Activated naive CD4-positive, alpha-beta T cell treated with anti-CD3 and anti-CD28 coated beads, Interleukin-2, amount 10 ng/mL, durations not matched to agents 7 days and 5 days (primary cell): ENCODE results near the gene PRKG1.
"Not testable (repeated sequence)": the region's sequence is repeated elsewhere in the genome, so short reads cannot be mapped to it uniquely, and the experiment has no call there.

Source experiments
- CTCF ChIA-PET: fragments of 350-600 bp; sonication (Branson Sonifier 250); formaldehyde crosslinking; loops from one replicate; lab custom pipeline; 2021; ENCODE audit warnings: antibody characterized with exemption; lab: Charles Lee
- DNase-seq: peaks from one replicate; pipeline ENCODE4 v3.0.0-alpha.2; 2020
- H3K27ac Mint-ChIP-seq: one replicate; pipeline ENCODE4 v1.8.0; 2021; ENCODE audit warnings: mild to moderate bottlenecking, moderate library complexity, mixed read lengths
- H3K27me3 Mint-ChIP-seq: one replicate; pipeline ENCODE4 v1.8.0; 2021; ENCODE audit warnings: mild to moderate bottlenecking, mixed read lengths
- H3K36me3 Mint-ChIP-seq: one replicate; pipeline ENCODE4 v1.8.0; 2021; ENCODE audit warnings: mixed read lengths
- H3K4me1 Mint-ChIP-seq: one replicate; pipeline ENCODE4 v1.8.0; 2021; ENCODE audit warnings: mixed read lengths
- H3K4me3 Mint-ChIP-seq: one replicate; pipeline ENCODE4 v1.8.0; 2021; ENCODE audit warnings: mild to moderate bottlenecking, moderate library complexity, mixed read lengths
- H3K9me3 Mint-ChIP-seq: one replicate; pipeline ENCODE4 v1.8.0; 2021; ENCODE audit warnings: mixed read lengths

The PRKG1 gene

DNA sequence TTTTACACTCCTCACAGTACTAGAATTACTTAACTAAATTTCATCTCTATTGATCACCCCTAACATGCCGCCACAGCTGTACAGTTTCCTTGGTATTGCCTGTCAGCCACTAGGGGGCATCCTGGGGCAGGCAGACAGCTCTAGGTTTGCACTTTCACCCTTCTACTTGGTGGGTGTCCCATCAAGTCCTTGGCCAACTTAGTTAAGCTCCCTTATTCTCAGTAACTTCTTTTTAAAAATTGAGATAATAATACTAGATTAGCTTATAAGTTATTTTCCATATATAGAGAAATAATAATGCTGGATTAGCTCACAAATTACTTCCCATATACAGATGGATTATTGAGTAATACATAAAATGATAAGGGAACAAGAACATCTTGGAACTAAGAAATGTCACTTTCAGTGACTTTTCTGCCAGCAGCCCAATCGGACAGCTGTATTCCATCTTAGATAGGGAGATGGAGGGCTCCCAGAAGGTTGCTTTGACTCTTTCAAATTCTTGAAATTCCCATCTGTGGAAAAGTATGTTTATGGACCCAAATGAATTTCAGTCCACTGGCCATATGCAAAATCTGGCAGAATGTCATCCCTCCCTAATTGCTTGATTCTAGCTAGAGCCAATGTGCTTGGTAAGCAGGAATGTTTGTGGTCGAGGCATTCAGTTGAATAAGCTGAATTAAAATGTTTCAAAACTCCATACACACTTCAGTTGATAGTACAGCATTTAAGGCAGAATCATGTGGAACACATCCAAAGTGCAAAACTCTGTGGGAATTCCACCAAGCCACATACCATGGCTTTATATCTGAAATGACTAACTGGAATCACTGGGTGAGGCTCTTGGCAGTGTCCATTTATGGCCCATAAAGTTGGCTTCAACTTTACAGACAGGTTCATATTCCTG lies 315.4 kb downstream of the PRKG1 start:
- peak; percentile 61 for DNase-seq

DNA sequence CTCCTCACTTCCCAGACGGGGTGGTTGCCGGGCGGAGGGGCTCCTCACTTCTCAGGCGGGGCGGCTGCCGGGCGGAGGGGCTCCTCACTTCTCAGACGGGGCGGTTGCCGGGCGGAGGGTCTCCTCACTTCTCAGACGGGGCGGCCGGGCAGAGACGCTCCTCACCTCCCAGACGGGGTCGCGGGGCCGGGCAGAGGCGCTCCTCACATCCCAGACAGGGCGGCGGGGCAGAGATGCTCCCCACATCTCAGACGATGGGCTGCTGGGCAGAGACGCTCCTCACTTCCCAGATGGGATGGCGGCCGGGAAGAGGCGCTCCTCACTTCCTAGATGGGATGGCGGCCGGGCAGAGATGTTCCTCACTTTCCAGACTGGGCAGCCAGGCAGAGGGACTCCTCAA lies 318.7 kb downstream of the PRKG1 start:
- DNase-seq, H3K36me3 Mint-ChIP-seq, H3K9me3 Mint-ChIP-seq, H3K27me3 Mint-ChIP-seq, H3K27ac Mint-ChIP-seq, H3K4me3 Mint-ChIP-seq, H3K4me1 Mint-ChIP-seq, CTCF ChIA-PET: not testable (repeated sequence)

More for the DNA sequence above, 315.4 kb downstream of the PRKG1 start:
- Mint-ChIP-seq H3K27ac (no peak overlapping the region), H3K4me3 (no peak overlapping the region), H3K9me3 (no peaks in the 10 kb centered on the region), H3K36me3 (no peaks in the 10 kb centered on the region), H3K27me3 (no peaks in the 10 kb centered on the region), H3K4me1 (no peaks in the 10 kb centered on the region)
- CTCF ChIA-PET = interaction anchor here (0.7 to 3.1 kb wide), 14 partner anchors 10 to 829 kb away, joined by 3 to 34 read pairs (median 4); no protein-coding TSS in a partner anchor

DNA sequence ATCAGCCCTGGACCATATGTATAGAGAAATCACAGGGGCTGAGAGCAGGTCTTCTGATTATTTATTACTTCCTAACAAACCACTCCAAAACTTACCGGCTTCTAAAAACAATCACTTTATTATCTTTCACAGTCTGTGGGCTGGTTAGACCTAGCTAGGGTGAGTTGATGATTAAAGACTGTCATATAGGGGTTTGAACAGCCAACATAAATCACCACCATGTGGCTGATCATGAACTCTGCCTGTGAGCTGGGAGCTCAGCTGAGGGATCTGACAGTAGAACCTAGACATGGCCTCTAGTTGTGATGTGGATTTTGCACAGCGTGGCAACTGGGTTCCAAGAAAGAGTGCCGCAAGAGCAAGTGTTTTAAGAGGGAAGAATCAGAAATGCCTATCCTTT lies 319.8 kb downstream of the PRKG1 start:
- Mint-ChIP-seq H3K27ac (no peak overlapping the region), H3K9me3 (no peaks in the 10 kb centered on the region), H3K4me1 (no peaks in the 10 kb centered on the region), H3K4me3 (no peak overlapping the region), H3K36me3 (no peaks in the 10 kb centered on the region), H3K27me3 (no peaks in the 10 kb centered on the region)
- CTCF ChIA-PET = no interaction called here
- no peak for DNase-seq

DNA sequence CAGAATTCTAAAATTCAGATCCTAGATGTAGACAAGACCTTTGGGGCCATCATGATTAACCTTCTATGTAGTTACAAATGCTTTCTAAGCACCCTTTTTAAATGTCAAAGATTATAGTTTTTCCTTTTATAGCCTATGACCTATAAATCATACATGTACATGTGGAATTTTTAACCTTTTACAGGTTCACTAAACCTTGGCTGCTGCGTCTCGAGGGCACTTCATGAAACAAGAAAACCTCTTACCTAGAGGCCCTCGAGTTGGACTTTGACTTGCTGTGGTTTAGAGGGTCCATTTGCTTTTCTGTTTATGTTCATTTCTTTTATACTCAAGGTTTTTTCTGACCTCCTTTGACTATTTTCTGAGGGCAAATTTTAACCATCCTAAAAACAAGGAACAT lies 323.0 kb downstream of the PRKG1 start:
- H3K27me3 Mint-ChIP-seq = no peaks in the 10 kb centered on the region
- CTCF ChIA-PET = no interaction called here
- no peak overlapping the region for H3K27ac Mint-ChIP-seq
- no peak overlapping the region for H3K4me3 Mint-ChIP-seq
- DNase-seq = no peak
- H3K4me1 Mint-ChIP-seq = no peaks in the 10 kb centered on the region
- H3K9me3 Mint-ChIP-seq = no peaks in the 10 kb centered on the region
- no peaks in the 10 kb centered on the region for H3K36me3 Mint-ChIP-seq

DNA sequence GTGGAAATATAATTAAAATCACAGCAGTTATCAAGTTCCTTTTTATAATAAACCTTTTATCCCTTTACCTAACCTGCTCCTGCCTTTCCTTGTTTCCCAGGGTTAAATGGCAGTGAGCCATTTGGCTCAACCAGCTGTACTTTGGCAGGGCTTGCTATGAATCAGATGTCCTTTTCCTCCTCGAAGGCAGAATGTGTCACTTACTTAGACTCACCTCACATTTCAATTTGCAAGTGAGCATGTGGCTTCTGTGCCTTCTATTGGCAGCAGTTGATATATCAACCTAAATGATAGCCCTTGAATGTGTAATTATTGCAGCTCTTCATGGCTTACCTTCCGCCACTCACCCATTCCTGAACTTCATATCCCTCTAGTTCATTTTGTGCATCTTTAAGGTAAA lies 323.4 kb downstream of the PRKG1 start:
- H3K27me3 Mint-ChIP-seq = no peaks in the 10 kb centered on the region
- no peaks in the 10 kb centered on the region for H3K9me3 Mint-ChIP-seq
- CTCF ChIA-PET = no interaction called here
- H3K27ac Mint-ChIP-seq = no peak overlapping the region
- H3K4me1 Mint-ChIP-seq = no peaks in the 10 kb centered on the region
- no peaks in the 10 kb centered on the region for H3K36me3 Mint-ChIP-seq
- H3K4me3 Mint-ChIP-seq = no peak overlapping the region
- DNase-seq = no peak

DNA sequence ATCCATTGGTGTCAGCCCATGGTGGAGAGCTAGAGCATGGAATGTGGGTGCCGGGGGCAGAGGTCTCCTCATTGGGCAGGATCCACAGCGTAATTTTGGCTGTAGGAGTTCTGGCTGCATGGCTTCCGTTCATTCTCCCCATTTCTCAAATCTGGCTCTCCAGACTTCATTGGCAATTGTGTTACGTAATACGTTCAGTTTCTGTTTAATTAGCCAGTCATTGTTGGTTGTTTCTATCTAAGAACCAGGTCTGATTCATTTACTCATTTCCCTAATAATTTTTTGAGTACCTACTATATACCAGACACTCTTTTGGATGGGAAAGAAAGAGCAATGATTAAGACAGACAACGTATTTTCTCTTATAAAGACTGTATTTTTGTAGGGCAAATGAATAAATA lies 325.6 kb downstream of the PRKG1 start:
- no peak for DNase-seq
- H3K4me1 Mint-ChIP-seq = no peaks in the 10 kb centered on the region

DNA sequence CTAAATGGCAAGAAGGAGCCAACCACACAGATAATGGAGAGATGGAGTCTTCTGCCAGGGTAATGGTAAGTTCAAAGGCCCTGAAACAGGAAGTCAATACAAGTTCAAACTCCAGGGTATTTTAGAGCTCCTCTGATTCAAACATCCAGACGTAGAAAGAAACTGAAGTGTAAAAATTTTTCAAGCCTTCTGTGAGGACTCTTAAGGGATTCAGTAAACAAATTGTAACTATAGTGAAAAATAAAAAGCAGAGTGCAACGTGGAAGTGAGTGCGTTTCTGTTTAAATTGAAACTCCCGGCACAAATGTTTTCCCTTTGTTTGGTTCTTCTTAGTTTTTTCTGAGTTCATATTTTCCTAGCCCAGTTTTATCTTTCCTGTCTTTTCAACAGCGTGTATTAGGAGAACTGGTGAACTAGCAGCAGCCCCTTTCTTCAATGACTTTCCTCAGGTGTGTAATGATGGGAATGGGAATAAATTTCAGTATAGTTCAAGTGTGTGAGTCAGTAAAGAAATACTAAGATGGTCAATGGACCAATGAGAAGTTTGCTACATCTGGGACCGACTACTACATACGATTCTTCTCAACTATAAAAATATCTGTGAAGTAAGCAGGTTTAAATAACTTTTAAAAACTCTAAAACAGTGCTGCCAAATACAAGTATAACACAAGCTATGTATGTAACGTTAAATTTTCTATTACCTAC lies 326.3 kb downstream of the PRKG1 start:
- H3K27me3 Mint-ChIP-seq = no peaks in the 10 kb centered on the region
- CTCF ChIA-PET = no interaction called here
- no peak for DNase-seq
- H3K9me3 Mint-ChIP-seq = no peaks in the 10 kb centered on the region
- no peak overlapping the region for H3K4me3 Mint-ChIP-seq
- no peaks in the 10 kb centered on the region for H3K36me3 Mint-ChIP-seq
- no peak overlapping the region for H3K27ac Mint-ChIP-seq
- H3K4me1 Mint-ChIP-seq = no peaks in the 10 kb centered on the region

More for the DNA sequence above, 325.6 kb downstream of the PRKG1 start:
- H3K27me3 Mint-ChIP-seq = no peaks in the 10 kb centered on the region
- CTCF ChIA-PET = no interaction called here
- no peak overlapping the region for H3K4me3 Mint-ChIP-seq
- no peaks in the 10 kb centered on the region for H3K9me3 Mint-ChIP-seq
- no peaks in the 10 kb centered on the region for H3K36me3 Mint-ChIP-seq
- H3K27ac Mint-ChIP-seq = no peak overlapping the region

DNA sequence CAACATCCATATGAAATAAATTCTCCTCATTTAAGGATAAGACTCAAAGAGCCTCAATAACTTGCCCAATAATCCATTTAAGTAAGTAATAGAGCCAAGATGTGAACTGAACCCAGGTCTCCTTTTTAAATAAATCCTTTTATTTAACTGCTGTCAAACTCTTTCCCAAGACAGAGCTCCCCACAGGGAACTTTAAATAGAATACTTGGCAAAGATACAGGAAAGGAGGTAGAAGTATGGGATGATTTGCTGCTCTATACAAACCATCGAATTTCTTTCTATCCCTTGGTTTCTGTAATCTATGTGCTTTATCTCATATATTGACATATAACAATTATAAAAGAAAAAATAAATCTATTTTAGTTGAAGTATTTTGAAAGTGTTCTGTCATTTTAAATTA lies 329.2 kb downstream of the PRKG1 start:
- H3K27me3 Mint-ChIP-seq = no peaks in the 10 kb centered on the region
- H3K4me3 Mint-ChIP-seq = no peak overlapping the region
- no peak for DNase-seq
- H3K9me3 Mint-ChIP-seq = no peaks in the 10 kb centered on the region
- CTCF ChIA-PET = interaction anchor here (0.9 to 1.3 kb wide), 2 partner anchors 14 to 17 kb away, joined by 3 to 4 read pairs; no protein-coding TSS in a partner anchor
- H3K4me1 Mint-ChIP-seq = no peaks in the 10 kb centered on the region
- no peaks in the 10 kb centered on the region for H3K36me3 Mint-ChIP-seq
- no peak overlapping the region for H3K27ac Mint-ChIP-seq

DNA sequence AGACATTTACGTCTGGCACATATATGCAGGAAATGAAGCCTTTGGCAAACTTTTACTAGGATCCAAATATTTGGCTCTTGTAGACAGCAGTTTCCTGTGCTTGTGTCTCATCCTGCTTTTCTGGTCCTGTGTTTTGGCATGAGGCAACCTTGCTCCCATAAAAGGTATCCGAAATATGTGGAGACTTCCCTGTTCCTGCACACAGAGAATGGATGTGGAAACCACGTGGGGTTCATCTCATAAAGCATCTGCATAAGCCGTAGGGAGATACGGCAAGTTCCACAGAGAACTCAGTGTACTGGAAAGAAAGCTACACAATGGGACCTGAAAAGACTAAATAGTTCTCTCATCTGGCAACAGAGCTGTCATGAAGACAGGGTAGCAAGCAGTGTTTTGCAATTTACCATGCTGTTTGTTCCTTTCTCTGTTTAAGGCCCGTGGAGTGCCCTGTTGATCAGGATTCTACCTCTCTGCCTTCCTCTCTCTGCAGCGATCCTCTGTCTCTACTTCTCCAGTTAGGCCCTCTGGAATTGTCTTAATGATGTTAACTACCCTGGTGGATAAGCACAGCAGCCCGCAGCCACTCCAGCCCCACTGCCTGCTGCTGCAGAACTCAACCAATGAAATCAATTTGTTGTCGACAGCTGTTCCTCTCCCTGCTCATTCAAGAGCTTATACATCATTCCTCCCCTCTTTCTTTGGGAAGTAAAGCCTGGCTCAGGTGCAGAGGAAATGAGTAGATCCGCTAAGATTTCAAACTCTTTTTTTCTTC lies 331.5 kb downstream of the PRKG1 start:
- Mint-ChIP-seq H3K27ac (no peak overlapping the region), H3K27me3 (no peaks in the 10 kb centered on the region), H3K9me3 (no peaks in the 10 kb centered on the region), H3K4me3 (no peak overlapping the region), H3K36me3 (no peaks in the 10 kb centered on the region), H3K4me1 (no peaks in the 10 kb centered on the region)
- CTCF ChIA-PET = no interaction called here
- DNase-seq = no peak

DNA sequence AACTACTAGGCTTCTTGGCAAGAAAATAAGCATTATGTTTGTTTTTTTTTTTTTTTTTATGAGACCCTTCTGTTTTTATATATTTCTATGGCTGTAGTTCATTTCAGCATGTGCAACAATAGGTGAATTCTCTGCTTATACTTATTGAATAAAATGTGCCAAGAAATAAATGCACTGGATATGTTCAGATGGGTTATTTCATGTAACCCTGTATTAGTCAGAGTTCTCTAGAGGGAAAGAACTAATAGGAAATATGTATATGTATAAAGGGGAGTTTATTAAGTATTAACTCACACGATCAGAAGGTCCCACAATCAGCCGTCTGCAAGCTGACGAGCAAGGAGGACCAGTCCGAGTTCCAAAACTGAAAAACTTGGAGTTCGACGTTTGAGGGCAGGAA lies 332.3 kb downstream of the PRKG1 start:
- CTCF ChIA-PET = no interaction called here
- no peak for DNase-seq
- Mint-ChIP-seq H3K27ac (no peak overlapping the region), H3K27me3 (no peaks in the 10 kb centered on the region), H3K4me1 (no peaks in the 10 kb centered on the region), H3K4me3 (no peak overlapping the region), H3K9me3 (no peaks in the 10 kb centered on the region), H3K36me3 (no peaks in the 10 kb centered on the region)

DNA sequence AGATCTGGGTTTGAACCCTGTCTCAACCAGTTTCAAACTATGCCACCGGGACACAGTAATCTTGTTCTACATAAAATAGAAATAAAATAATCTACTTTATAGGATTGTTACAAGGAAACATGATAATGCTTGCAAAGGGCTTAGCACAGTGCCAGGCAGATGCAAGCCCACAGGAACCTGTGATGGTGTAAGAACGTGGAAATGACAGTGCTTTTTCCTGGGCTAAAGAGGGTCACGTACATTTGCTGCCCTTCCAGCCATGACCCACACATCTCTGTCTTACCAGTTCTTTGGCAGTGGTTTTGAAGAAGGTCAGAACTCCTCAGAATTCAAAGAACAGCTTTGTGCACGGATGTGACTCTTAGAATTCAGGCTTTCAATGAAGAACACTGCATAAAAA lies 342.2 kb downstream of the PRKG1 start:
- Mint-ChIP-seq H3K4me1 (no peaks in the 10 kb centered on the region), H3K27ac (no peak overlapping the region), H3K4me3 (no peak overlapping the region), H3K27me3 (no peaks in the 10 kb centered on the region), H3K36me3 (no peaks in the 10 kb centered on the region), H3K9me3 (no peaks in the 10 kb centered on the region)
- CTCF ChIA-PET = no interaction called here
- DNase-seq = no peak

DNA sequence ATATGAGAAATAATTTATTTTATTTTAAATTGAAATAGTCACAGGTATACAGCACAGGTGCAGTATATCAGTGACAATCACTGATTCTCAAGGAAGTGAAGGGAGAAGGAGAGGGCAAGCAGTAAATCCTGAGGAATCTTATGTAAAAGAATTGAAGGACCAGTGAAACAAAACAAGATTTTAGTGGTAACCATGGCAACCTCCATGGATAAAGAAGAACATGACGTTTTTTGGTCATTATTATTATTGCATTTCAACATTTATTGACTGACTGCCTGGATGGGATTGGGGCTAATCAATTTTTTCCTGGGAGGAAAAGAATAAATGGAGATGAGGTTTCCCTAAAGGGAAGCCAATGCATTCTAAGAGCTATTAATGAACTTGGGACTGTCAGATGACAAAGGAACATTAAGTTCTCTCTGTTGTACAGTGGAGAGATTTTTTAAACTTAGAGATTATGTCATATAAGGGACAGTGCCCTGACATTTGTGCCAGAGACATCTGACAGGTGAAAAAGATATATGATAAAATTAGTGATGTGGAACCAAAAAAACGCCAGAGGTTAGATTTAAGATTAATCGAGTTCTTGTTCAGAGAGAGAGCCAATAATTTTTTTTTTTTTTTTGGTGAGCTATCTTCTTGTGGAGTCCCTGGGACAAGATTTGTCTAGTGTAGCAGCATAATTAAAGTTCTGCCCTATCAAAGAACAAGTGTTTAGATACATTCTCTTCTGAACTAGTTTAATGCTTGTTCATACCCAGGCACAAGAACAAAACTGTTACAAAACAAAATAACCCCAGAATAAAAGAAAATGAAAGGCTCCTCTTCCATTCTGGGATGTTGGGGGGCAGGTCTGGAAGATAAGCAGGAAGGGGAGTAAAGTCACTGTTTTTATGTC lies 345.2 kb downstream of the PRKG1 start:
- Mint-ChIP-seq H3K4me1 (no peaks in the 10 kb centered on the region), H3K27me3 (no peaks in the 10 kb centered on the region), H3K9me3 (no peaks in the 10 kb centered on the region), H3K36me3 (no peaks in the 10 kb centered on the region), H3K27ac (no peak overlapping the region), H3K4me3 (no peak overlapping the region)
- CTCF ChIA-PET = no interaction called here
- no peak for DNase-seq

DNA sequence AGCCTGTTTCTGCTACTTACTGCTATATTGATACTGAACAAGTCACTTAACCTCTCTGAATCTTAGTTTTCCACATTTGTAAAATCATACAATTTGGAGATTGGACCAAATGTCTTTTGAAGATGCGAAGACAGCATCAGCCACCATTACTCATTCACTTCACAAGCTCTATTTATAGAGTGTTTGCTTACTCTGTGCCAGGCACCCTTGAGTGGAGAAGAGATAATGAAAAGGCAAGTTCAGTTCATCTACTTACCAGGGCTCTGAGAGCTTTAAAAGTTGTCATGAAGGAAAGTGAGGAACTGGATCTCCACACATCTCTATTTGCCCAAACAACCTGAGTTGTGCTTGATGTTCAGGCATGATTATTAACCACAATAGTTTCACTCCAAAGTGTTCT lies 347.6 kb downstream of the PRKG1 start:
- Mint-ChIP-seq H3K27me3 (no peaks in the 10 kb centered on the region), H3K9me3 (no peaks in the 10 kb centered on the region), H3K4me1 (no peaks in the 10 kb centered on the region), H3K27ac (no peak overlapping the region), H3K36me3 (no peaks in the 10 kb centered on the region), H3K4me3 (no peak overlapping the region)
- DNase-seq = no peak
- CTCF ChIA-PET = interaction anchor here (0.6 to 1.6 kb wide), 4 partner anchors 18 to 317 kb away, joined by 3 to 8 read pairs (median 4); no protein-coding TSS in a partner anchor
